Neural progenitor cell (in vitro differentiated cells): Measurements from ENCODE around the gene SLC25A18.

Source experiments
- EZH2 ChIP-seq: fragments of 200-600 bp; sonication (generic); IDR thresholded peaks from 2 replicates; pipeline ENCODE4 v1.6.1; 2017; ENCODE audit warnings: antibody characterized with exemption, mild to moderate bottlenecking, moderate library complexity
- EZH2phosphoT487 ChIP-seq: fragments of 200-600 bp; sonication (generic); IDR thresholded peaks from 2 replicates; pipeline ENCODE4 v1.6.1; 2017; ENCODE audit warnings: antibody characterized with exemption
- TF ChIP-seq, protein P1 (sequence below): fragments of 200-600 bp; sonication (generic); IDR thresholded peaks from 2 replicates; pipeline ENCODE4 v1.5.1; 2017; ENCODE audit warnings: antibody characterized with exemption, mild to moderate bottlenecking

DNA sequence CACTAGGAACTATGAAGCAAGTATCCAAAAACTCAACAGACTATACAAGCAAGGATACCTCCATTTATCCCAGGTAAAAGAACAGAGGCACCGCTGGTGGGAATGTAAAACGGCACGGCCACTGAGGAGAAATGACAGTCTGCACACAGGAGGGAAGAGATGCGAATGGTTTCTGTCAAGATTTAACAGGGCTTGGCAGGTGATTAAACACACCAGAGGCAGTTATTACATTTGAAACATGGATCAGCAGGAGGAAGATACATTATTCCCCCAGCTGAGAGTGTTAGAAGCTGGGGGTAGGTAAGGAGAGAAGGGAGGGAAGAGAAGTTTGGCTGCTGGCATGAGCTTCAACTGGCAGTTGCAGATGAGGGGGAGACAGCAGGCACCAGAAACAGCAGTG, 35.0 kb downstream of the SLC25A18 start:
- TF ChIP-seq, protein P1, sequence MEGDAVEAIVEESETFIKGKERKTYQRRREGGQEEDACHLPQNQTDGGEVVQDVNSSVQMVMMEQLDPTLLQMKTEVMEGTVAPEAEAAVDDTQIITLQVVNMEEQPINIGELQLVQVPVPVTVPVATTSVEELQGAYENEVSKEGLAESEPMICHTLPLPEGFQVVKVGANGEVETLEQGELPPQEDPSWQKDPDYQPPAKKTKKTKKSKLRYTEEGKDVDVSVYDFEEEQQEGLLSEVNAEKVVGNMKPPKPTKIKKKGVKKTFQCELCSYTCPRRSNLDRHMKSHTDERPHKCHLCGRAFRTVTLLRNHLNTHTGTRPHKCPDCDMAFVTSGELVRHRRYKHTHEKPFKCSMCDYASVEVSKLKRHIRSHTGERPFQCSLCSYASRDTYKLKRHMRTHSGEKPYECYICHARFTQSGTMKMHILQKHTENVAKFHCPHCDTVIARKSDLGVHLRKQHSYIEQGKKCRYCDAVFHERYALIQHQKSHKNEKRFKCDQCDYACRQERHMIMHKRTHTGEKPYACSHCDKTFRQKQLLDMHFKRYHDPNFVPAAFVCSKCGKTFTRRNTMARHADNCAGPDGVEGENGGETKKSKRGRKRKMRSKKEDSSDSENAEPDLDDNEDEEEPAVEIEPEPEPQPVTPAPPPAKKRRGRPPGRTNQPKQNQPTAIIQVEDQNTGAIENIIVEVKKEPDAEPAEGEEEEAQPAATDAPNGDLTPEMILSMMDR = no peak
- TF ChIP-seq EZH2 (no peak), EZH2phosphoT487 (no peak)
